Loucy (cell line): ENCODE data around the gene SERPINB1.

Experiments used
- H2AFZ ChIP-seq: fragments of 200-600 bp; sonication (generic); 2 replicates; pipeline ENCODE4 v1.6.0; 2016; ENCODE audit warnings: antibody characterized with exemption, mild to moderate bottlenecking, low read length, moderate library complexity
- H3F3A ChIP-seq: fragments of 200-600 bp; 2 replicates; pipeline ENCODE4 v1.6.0; 2016; ENCODE audit warnings: antibody characterized with exemption, low read depth, mild to moderate bottlenecking
- H3K27me3 ChIP-seq: fragments of 200-600 bp; sonication (generic); 2 replicates; pipeline ENCODE4 v1.6.1; 2014; ENCODE audit warnings: low read length, mild to moderate bottlenecking; ENCODE audit not compliant: insufficient read depth, poor library complexity, severe bottlenecking
- H3K36me3 ChIP-seq: fragments of 200-600 bp; sonication (generic); 2 replicates; pipeline ENCODE4 v1.6.1; 2016; ENCODE audit warnings: low read length; ENCODE audit not compliant: insufficient read depth
- H3K4me1 ChIP-seq: fragments of 200-600 bp; sonication (generic); 2 replicates; pipeline ENCODE4 v1.5.1; 2014; ENCODE audit warnings: low read length, mild to moderate bottlenecking; ENCODE audit not compliant: insufficient read depth, poor library complexity, severe bottlenecking
- H3K4me2 ChIP-seq: fragments of 200-600 bp; sonication (generic); 2 replicates; pipeline ENCODE4 v1.6.0; 2014; ENCODE audit warnings: antibody characterized with exemption, low read length, low read depth, mild to moderate bottlenecking; ENCODE audit not compliant: poor library complexity, severe bottlenecking
- H3K4me3 ChIP-seq: fragments of 200-600 bp; sonication (generic); 2 replicates; pipeline ENCODE4 v1.5.1; 2014; ENCODE audit warnings: low read length, mild to moderate bottlenecking, mixed read lengths; ENCODE audit not compliant: poor library complexity, severe bottlenecking
- H3K79me2 ChIP-seq: fragments of 200-600 bp; sonication (generic); 2 replicates; pipeline ENCODE4 v1.6.1; 2014; ENCODE audit warnings: low read length; ENCODE audit not compliant: insufficient read depth
- H3K9ac ChIP-seq: fragments of 200-600 bp; sonication (generic); 2 replicates; pipeline ENCODE4 v1.6.0; 2014; ENCODE audit warnings: mild to moderate bottlenecking, low read depth, low read length, moderate library complexity; ENCODE audit not compliant: poor library complexity, severe bottlenecking
- H3K9me2 ChIP-seq: fragments of 200-600 bp; sonication (generic); replicated peaks from 2 replicates; pipeline ENCODE4 v1.6.1; 2016; ENCODE audit warnings: low read depth, low read length, mixed read lengths
- H3K9me3 ChIP-seq: fragments of 200-600 bp; sonication (generic); 2 replicates; pipeline ENCODE4 v1.6.1; 2014; ENCODE audit warnings: mild to moderate bottlenecking, antibody characterized with exemption, low read length, low read depth; ENCODE audit not compliant: insufficient read depth
- H4K20me1 ChIP-seq: fragments of 200-600 bp; sonication (generic); 2 replicates; pipeline ENCODE4 v1.6.0; 2014; ENCODE audit warnings: antibody characterized with exemption, low read length, mild to moderate bottlenecking; ENCODE audit not compliant: insufficient read depth, poor library complexity, severe bottlenecking
- EZH2phosphoT487 ChIP-seq: fragments of 200-600 bp; IDR thresholded peaks from 2 replicates; pipeline ENCODE4 v1.6.1; 2018; ENCODE audit warnings: antibody characterized with exemption, mild to moderate bottlenecking, moderate library complexity, borderline replicate concordance
- TF ChIP-seq, protein P1 (sequence below): fragments of 200-600 bp; sonication (generic); conservative IDR thresholded peaks from 2 replicates; pipeline ENCODE4 v1.5.1; 2014; ENCODE audit warnings: mild to moderate bottlenecking, antibody characterized with exemption, low read length

Gene SERPINB1

DNA sequence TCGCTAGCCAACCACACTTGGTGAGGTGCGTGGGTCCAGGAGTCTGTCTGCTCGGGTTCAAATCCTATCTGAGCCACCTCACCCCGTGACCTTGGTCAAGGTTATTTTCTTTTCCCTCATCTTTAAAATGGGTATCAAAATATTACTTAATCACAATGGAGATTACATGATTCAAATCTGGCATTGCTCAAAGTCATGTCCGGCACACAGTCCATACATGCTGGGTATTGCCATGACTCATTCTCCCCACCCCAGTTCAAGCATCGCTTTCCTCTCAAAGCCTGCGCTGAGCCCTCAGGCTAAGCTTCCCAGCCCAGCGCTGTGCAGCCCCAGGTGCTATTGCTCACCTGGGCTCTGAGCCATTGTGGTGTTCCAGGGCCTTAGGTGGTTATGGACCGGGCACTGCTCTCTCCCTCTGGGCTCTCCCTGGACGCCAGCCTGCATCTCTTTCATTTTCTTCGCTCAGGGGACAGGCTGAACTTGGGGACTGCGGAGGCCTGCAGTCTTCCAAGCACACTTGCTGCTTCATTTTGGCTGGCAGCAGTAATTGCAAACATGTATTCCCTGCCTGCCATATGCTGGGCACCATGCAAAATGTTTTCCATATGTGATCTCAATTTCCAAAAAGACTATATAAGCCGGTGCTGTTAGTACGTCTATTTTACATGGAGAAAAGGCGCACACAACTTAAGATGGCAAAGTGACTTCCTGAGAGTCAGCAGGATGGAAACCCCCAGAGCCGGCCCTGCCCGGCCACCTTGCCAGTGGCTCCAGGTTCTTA, 49.1 kb downstream of the SERPINB1 start:
- Histone ChIP-seq H3K4me1 (peaks cover 24% of the 10 kb centered on the region), H4K20me1 (no peaks in the 10 kb centered on the region), H3K4me2 (no peak overlapping the region), H3K9me2 (no peaks in the 10 kb centered on the region), H2AFZ (no peak overlapping the region), H3K27me3 (no peaks in the 10 kb centered on the region), H3K36me3 (peaks cover 9% of the 10 kb centered on the region; the same call in 1 of the 2 replicates), H3K79me2 (peaks cover 5% of the 10 kb centered on the region; the same call in 1 of the 2 replicates), H3F3A (no peaks in the 10 kb centered on the region), H3K9me3 (no peaks in the 10 kb centered on the region), H3K4me3 (no peak overlapping the region), H3K9ac (no peak overlapping the region)
- TF ChIP-seq EZH2phosphoT487, result no peak
- TF ChIP-seq, protein P1, sequence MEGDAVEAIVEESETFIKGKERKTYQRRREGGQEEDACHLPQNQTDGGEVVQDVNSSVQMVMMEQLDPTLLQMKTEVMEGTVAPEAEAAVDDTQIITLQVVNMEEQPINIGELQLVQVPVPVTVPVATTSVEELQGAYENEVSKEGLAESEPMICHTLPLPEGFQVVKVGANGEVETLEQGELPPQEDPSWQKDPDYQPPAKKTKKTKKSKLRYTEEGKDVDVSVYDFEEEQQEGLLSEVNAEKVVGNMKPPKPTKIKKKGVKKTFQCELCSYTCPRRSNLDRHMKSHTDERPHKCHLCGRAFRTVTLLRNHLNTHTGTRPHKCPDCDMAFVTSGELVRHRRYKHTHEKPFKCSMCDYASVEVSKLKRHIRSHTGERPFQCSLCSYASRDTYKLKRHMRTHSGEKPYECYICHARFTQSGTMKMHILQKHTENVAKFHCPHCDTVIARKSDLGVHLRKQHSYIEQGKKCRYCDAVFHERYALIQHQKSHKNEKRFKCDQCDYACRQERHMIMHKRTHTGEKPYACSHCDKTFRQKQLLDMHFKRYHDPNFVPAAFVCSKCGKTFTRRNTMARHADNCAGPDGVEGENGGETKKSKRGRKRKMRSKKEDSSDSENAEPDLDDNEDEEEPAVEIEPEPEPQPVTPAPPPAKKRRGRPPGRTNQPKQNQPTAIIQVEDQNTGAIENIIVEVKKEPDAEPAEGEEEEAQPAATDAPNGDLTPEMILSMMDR, result no peak

DNA sequence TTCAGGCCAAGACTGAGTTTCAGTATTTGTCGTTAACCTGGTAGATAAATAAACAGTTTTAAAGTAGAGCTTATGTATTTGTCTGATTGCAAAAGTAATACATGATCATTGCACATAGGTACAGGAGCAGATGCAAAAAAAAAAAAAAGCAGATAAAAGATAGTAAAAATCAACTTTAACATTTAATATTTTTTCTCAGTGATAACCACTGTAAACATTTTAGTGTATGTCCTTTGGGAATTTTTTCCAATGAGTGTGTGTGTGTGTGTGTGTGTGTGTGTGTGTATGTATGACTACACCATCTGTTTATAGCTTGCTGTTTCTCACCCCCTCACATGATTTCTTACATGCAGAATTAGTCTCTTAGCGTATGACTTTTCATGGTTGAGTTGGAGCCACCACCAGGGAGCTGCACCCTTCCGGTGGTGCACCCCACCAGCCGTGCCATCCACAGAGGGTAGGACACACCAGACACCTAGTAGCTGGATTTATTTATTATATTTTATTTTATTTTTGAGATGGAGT, 50.2 kb downstream of the SERPINB1 start:
- TF ChIP-seq, protein P1, result no peak
- TF ChIP-seq EZH2phosphoT487, result no peak
- H3K9ac ChIP-seq, result peak overlapping the region; percentile 63
- peaks cover 14% of the 10 kb centered on the region for H3K4me1 ChIP-seq
- no peak overlapping the region for H2AFZ ChIP-seq
- H3K4me3 ChIP-seq, result no peak overlapping the region
- no peaks in the 10 kb centered on the region for H3K9me3 ChIP-seq
- H3K9me2 ChIP-seq, result no peaks in the 10 kb centered on the region
- peaks cover 12% of the 10 kb centered on the region; the same call in 1 of the 2 replicates for H3K79me2 ChIP-seq
- H3F3A ChIP-seq, result no peaks in the 10 kb centered on the region
- no peak overlapping the region for H3K4me2 ChIP-seq
- H3K27me3 ChIP-seq, result no peaks in the 10 kb centered on the region
- H4K20me1 ChIP-seq, result no peaks in the 10 kb centered on the region
- H3K36me3 ChIP-seq, result peaks cover 11% of the 10 kb centered on the region; the same call in 1 of the 2 replicates

DNA sequence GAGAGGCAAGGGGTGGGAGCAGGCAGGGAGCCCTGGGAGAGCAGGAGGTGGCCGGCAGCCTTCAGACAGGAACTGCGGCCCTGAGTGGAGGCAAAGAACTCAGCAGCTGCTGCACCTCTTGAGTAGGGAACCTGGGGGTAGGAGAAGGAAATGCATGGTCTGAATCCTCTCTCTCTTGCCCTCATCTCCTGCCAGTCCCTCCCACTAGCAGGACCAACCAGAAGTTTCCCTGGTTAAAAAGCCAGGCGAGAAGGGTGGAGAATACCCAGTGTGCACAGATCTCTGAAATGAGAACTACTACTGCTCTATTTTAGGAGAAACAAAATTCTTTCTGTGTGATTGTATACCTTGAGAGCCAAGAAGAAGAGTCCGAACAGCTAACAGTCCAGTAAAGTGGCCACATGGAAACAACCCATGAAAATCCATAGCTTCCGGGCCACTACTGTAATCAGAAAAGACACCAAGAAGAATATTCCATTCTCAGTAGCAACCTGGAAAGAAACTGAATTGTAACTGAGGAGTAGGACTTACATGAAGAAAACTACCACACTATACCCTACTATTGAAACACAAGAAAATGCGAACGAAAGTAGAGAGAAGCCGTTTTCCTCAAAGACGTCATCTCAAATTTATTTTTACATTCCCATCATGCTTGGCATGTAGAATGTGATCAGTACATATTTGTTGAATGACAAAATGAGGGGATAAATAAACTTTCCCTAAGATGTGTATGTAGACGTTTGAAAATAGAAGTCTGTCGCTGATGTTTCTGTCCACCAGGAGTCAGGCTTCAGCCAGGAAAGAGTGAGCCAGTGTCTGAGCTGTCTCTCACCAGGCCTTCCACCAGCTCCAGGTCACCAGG, 50.8 kb downstream of the SERPINB1 start:
- no peak overlapping the region for H3K4me3 ChIP-seq
- H4K20me1 ChIP-seq, result no peaks in the 10 kb centered on the region
- no peaks in the 10 kb centered on the region for H3K9me3 ChIP-seq
- H3K9ac ChIP-seq, result peak overlapping the region; percentile 63
- no peaks in the 10 kb centered on the region for H3K27me3 ChIP-seq
- peaks cover 19% of the 10 kb centered on the region; the same call in 1 of the 2 replicates for H3K79me2 ChIP-seq
- no peak overlapping the region for H3K4me2 ChIP-seq
- no peaks in the 10 kb centered on the region for H3F3A ChIP-seq
- TF ChIP-seq EZH2phosphoT487, result no peak
- TF ChIP-seq, protein P1, result peak; percentile 92
- H3K9me2 ChIP-seq, result no peaks in the 10 kb centered on the region
- H2AFZ ChIP-seq, result no peak overlapping the region
- peaks cover 14% of the 10 kb centered on the region for H3K4me1 ChIP-seq
- peaks cover 18% of the 10 kb centered on the region; the same call in 1 of the 2 replicates for H3K36me3 ChIP-seq
